OCI-LY1 (cell line): ENCODE data around the gene HS3ST4.

Source experiments
- CTCF ChIP-seq: fragments of 200-600 bp; sonication (generic), shearing (Covaris generic); IDR thresholded peaks from 2 replicates; pipeline ENCODE4 v1.5.1; 2017; ENCODE audit warnings: mild to moderate bottlenecking, antibody characterized with exemption, low read length, moderate library complexity, mixed read lengths
- EZH2 ChIP-seq: fragments of 200-600 bp; sonication (generic), shearing (Covaris generic); IDR thresholded peaks from 2 replicates; pipeline ENCODE4 v1.8.0; 2017; ENCODE audit warnings: borderline replicate concordance, mixed run types, mild to moderate bottlenecking, antibody characterized with exemption, low read length, moderate library complexity, mixed read lengths

GRCh38 chr16:25875956-25876598 lies 184.3 kb downstream of the HS3ST4 start:
- TF ChIP-seq CTCF (no peak), EZH2 (no peak)
